ENCODE results near the gene TMEM106C.

Gene TMEM106C

GRCh38 chr12:47963340-47964040, at the start of gene TMEM106C:
TMEM106C (plus strand) TSS chr12:47963596; CDS start chr12:47964237, 641 bp downstream.
- DNase-seq (ENCODE audit: low spot score), result peak; percentile 86

GRCh38 chr12:47920913-47921312, 42.5 kb upstream of the TMEM106C start:
- DNase-seq (ENCODE audit: low spot score), result no peak

GRCh38 chr12:47921907-47922306, 41.5 kb upstream of the TMEM106C start:
- no peak for DNase-seq (ENCODE audit: low spot score)

- DNase-seq (ENCODE audit: low spot score), result no peak
Observed at GRCh38 chr12:47927346-47927745, 36.0 kb upstream of the TMEM106C start.

GRCh38 chr12:47930634-47931033, 32.8 kb upstream of the TMEM106C start:
- DNase-seq (ENCODE audit: low spot score), result no peak

GRCh38 chr12:47931187-47931586, 32.2 kb upstream of the TMEM106C start:
- no peak for DNase-seq (ENCODE audit: low spot score)

- peak; percentile 1 for DNase-seq (ENCODE audit: low spot score)
Observed at GRCh38 chr12:47935184-47935583, 28.2 kb upstream of the TMEM106C start.

- no peak for DNase-seq (ENCODE audit: low spot score)
Observed at GRCh38 chr12:47938093-47938492, 25.3 kb upstream of the TMEM106C start.

GRCh38 chr12:47938594-47938993, 24.8 kb upstream of the TMEM106C start:
- DNase-seq (ENCODE audit: low spot score), result no peak

GRCh38 chr12:47939009-47939601, 24.3 kb upstream of the TMEM106C start:
- DNase-seq (ENCODE audit: low spot score), result no peak

- DNase-seq (ENCODE audit: low spot score), result no peak
Observed at GRCh38 chr12:47940773-47941474, 22.5 kb upstream of the TMEM106C start.

- DNase-seq (ENCODE audit: low spot score), result no peak
Observed at GRCh38 chr12:47941475-47941780, 22.0 kb upstream of the TMEM106C start.

GRCh38 chr12:47941871-47942613, 21.4 kb upstream of the TMEM106C start:
- no peak for DNase-seq (ENCODE audit: low spot score)

GRCh38 chr12:47942614-47943225, 20.7 kb upstream of the TMEM106C start:
- no peak for DNase-seq (ENCODE audit: low spot score)

GRCh38 chr12:47943623-47944340, 19.6 kb upstream of the TMEM106C start:
- no peak for DNase-seq (ENCODE audit: low spot score)

GRCh38 chr12:47944685-47945340, 18.6 kb upstream of the TMEM106C start:
- no peak for DNase-seq (ENCODE audit: low spot score)

GRCh38 chr12:47945341-47945728, 18.1 kb upstream of the TMEM106C start:
- DNase-seq (ENCODE audit: low spot score), result no peak

GRCh38 chr12:47946413-47947323, 16.7 kb upstream of the TMEM106C start:
- no peak for DNase-seq (ENCODE audit: low spot score)

- DNase-seq (ENCODE audit: low spot score), result no peak
Observed at GRCh38 chr12:47947341-47947740, 16.1 kb upstream of the TMEM106C start.
